NCI-H1105 treated with DMSO at 0.1 percent for 48 hours (cell line): ENCODE measurements around the gene ADAD2.

Experiments used
- DNase-seq: peaks from one replicate; lab custom pipeline; 2025; lab: John Stamatoyannopoulos, UW

Gene ADAD2

GRCh38 chr16:84176192-84177053, 14.5 kb upstream of the ADAD2 start:
- DNase-seq, result no peak

- no peak for DNase-seq
Measured at GRCh38 chr16:84177741-84178073, 13.2 kb upstream of the ADAD2 start.

GRCh38 chr16:84178146-84178765, 12.7 kb upstream of the ADAD2 start:
- DNase-seq, result no peak

GRCh38 chr16:84178892-84179611, 11.9 kb upstream of the ADAD2 start:
- no peak for DNase-seq

GRCh38 chr16:84179612-84180320, 11.2 kb upstream of the ADAD2 start:
- no peak for DNase-seq

- no peak for DNase-seq
Measured at GRCh38 chr16:84180519-84181140, 10.3 kb upstream of the ADAD2 start.

GRCh38 chr16:84181144-84181915, 9.6 kb upstream of the ADAD2 start:
- DNase-seq, result no peak

GRCh38 chr16:84182104-84182503, 8.9 kb upstream of the ADAD2 start:
- DNase-seq, result no peak

- no peak for DNase-seq
Measured at GRCh38 chr16:84182680-84183571, 8.0 kb upstream of the ADAD2 start.

- DNase-seq, result no peak
Measured at GRCh38 chr16:84183572-84183875, 7.4 kb upstream of the ADAD2 start.

GRCh38 chr16:84183911-84184591, 6.9 kb upstream of the ADAD2 start:
- no peak for DNase-seq

GRCh38 chr16:84184775-84185174, 6.2 kb upstream of the ADAD2 start:
- DNase-seq, result no peak

- peak; percentile 77 for DNase-seq
Measured at GRCh38 chr16:84186685-84187437, 4.1 kb upstream of the ADAD2 start, which contains the start of gene TAF1C. TAF1C (minus strand) TSS chr16:84187057; CDS start chr16:84184988, 2,069 bp downstream.

GRCh38 chr16:84191466-84191865, 509 bp downstream of the ADAD2 start:
- no peak for DNase-seq

GRCh38 chr16:84193480-84193879, 2.5 kb downstream of the ADAD2 start:
- DNase-seq, result no peak

- DNase-seq, result no peak
Measured at GRCh38 chr16:84194018-84194417, 3.1 kb downstream of the ADAD2 start.

- DNase-seq, result no peak
Measured at GRCh38 chr16:84194470-84195200, 3.7 kb downstream of the ADAD2 start.
